GM18511 (cell line): ENCODE results near the gene PYDC1.
"Not testable (repeated sequence)": the region's sequence is repeated elsewhere in the genome, so short reads cannot be mapped to it uniquely, and the experiment has no call there.

Experiments used
- ATAC-seq: cut with Tn5 transposase; IDR thresholded peaks from one replicate; pipeline ENCODE4 v1.9.1; 2021; ENCODE audit warnings: mild to moderate bottlenecking, moderate library complexity; ENCODE audit not compliant: unreplicated experiment

PYDC1 gene

GRCh38 chr16:31216422-31217135 lies at the start of gene PYDC1:
Gene PYDC1 (minus strand): TSS chr16:31217135. CDS start chr16:31217028, 107 bp downstream.
- no peak for ATAC-seq

- peak; percentile 90 for ATAC-seq
Observed at GRCh38 chr16:31265329-31266245, 48.7 kb upstream of the PYDC1 start.

- ATAC-seq = no peak
Observed at GRCh38 chr16:31262084-31262483, 45.1 kb upstream of the PYDC1 start.

- ATAC-seq = no peak
Observed at GRCh38 chr16:31260136-31260931, 43.4 kb upstream of the PYDC1 start.

- no peak for ATAC-seq
Observed at GRCh38 chr16:31258366-31258765, 41.4 kb upstream of the PYDC1 start.

- ATAC-seq = no peak
Observed at GRCh38 chr16:31256466-31256865, 39.5 kb upstream of the PYDC1 start.

- no peak for ATAC-seq
Observed at GRCh38 chr16:31253642-31254045, 36.7 kb upstream of the PYDC1 start.

GRCh38 chr16:31251435-31251834 lies 34.5 kb upstream of the PYDC1 start:
- ATAC-seq = no peak

- no peak for ATAC-seq
Observed at GRCh38 chr16:31250782-31251384, 33.9 kb upstream of the PYDC1 start.

GRCh38 chr16:31248344-31248743 lies 31.4 kb upstream of the PYDC1 start:
- no peak for ATAC-seq

GRCh38 chr16:31246296-31246695 lies 29.4 kb upstream of the PYDC1 start:
- ATAC-seq = no peak

GRCh38 chr16:31245598-31245997 lies 28.7 kb upstream of the PYDC1 start:
- not testable (repeated sequence) for ATAC-seq

GRCh38 chr16:31243734-31244670 lies 27.1 kb upstream of the PYDC1 start:
- ATAC-seq = no peak

GRCh38 chr16:31242206-31242605 lies 25.3 kb upstream of the PYDC1 start:
- no peak for ATAC-seq

- ATAC-seq = no peak
Observed at GRCh38 chr16:31238041-31238440, 21.1 kb upstream of the PYDC1 start.

- ATAC-seq = no peak
Observed at GRCh38 chr16:31229501-31229900, 12.6 kb upstream of the PYDC1 start.

GRCh38 chr16:31228206-31228605 lies 11.3 kb upstream of the PYDC1 start:
- no peak for ATAC-seq

GRCh38 chr16:31225193-31225592 lies 8.3 kb upstream of the PYDC1 start:
- no peak for ATAC-seq

GRCh38 chr16:31224092-31224955 lies 7.4 kb upstream of the PYDC1 start:
- no peak for ATAC-seq
